Hepatocyte (in vitro differentiated cells): Measurements from ENCODE around the gene KDM4D.

Experiments
- EZH2 ChIP-seq: fragments of 200-600 bp; sonication (generic); IDR thresholded peaks from 2 replicates; pipeline ENCODE4 v1.6.1; 2016; ENCODE audit warnings: antibody characterized with exemption, mild to moderate bottlenecking, borderline replicate concordance
- EZH2phosphoT487 ChIP-seq: fragments of 200-600 bp; sonication (generic); IDR thresholded peaks from one replicate; pipeline ENCODE4 v1.6.1; 2018; ENCODE audit warnings: antibody characterized with exemption, mild to moderate bottlenecking, low read depth, moderate library complexity; ENCODE audit not compliant: unreplicated experiment, severe bottlenecking
- TF ChIP-seq, protein P1 (sequence below): fragments of 200-600 bp; sonication (generic); IDR thresholded peaks from 2 replicates; pipeline ENCODE4 v1.5.1; 2016; ENCODE audit warnings: antibody characterized with exemption, mild to moderate bottlenecking; ENCODE audit not compliant: poor library complexity

DNA sequence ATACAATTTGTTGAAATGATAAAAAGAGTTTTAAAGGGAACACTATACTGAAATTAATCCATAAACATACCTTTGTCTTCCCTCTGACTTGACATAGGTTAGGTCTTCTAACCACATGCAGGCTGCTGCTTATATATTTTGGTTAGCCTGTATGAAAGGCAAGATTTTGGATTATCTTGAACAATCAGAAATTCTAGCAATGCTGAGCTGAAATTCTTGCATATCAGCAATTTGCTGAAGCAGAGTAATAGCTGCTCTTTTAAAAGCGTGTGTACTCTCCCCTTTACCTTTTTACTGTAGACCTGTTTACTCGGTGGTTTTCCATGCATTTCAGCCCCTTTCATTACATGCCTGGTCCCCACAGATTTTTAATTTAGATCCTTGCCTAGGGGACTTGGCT is 34.2 kb upstream of the KDM4D start:
- TF ChIP-seq, protein P1, sequence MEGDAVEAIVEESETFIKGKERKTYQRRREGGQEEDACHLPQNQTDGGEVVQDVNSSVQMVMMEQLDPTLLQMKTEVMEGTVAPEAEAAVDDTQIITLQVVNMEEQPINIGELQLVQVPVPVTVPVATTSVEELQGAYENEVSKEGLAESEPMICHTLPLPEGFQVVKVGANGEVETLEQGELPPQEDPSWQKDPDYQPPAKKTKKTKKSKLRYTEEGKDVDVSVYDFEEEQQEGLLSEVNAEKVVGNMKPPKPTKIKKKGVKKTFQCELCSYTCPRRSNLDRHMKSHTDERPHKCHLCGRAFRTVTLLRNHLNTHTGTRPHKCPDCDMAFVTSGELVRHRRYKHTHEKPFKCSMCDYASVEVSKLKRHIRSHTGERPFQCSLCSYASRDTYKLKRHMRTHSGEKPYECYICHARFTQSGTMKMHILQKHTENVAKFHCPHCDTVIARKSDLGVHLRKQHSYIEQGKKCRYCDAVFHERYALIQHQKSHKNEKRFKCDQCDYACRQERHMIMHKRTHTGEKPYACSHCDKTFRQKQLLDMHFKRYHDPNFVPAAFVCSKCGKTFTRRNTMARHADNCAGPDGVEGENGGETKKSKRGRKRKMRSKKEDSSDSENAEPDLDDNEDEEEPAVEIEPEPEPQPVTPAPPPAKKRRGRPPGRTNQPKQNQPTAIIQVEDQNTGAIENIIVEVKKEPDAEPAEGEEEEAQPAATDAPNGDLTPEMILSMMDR = no peak
- TF ChIP-seq EZH2phosphoT487 = no peak
- no peak for TF ChIP-seq EZH2
